Erythroblast (primary cell): ENCODE results near the gene CCR1.

ENCODE experiments used
- GATA1 ChIP-seq: IDR thresholded peaks from 2 replicates; pipeline ENCODE4 v1.6.1; 2011; ENCODE audit warnings: low read depth, mild to moderate bottlenecking, control low read depth, low read length, moderate library complexity
- POLR2A ChIP-seq: IDR thresholded peaks from 2 replicates; pipeline ENCODE4 v1.6.1; 2011; ENCODE audit warnings: mild to moderate bottlenecking, low read length

- TF ChIP-seq POLR2A (no peak), GATA1 (no peak)
Measured at GRCh38 chr3:46221391-46221790, 13.3 kb upstream of the CCR1 start.
